H9 (cell line): ENCODE data around the gene TRIAP1. TPM values are rescaled to one million over a fixed set of nuclear protein-coding genes. Genes with fewer than 3 reads are reported as not detected.
A peak's percentile ranks its signal among the peaks of the same experiment; 100 is the strongest.

Experiments
- DNase-seq: peaks from one replicate; pipeline ENCODE4 v3.0.0-alpha.2; 2017
- H2AFZ ChIP-seq: one replicate; pipeline ENCODE4 v1.6.1; 2013; ENCODE audit warnings: mild to moderate bottlenecking, low read length, control low read depth, moderate library complexity
- H2AK5ac ChIP-seq: 2 replicates; pipeline ENCODE4 v1.6.1; 2013; ENCODE audit warnings: low read length, control low read depth, mixed read lengths; ENCODE audit not compliant: insufficient read length
- H2BK120ac ChIP-seq: one replicate; pipeline ENCODE4 v1.6.1; 2013; ENCODE audit warnings: low read depth, mild to moderate bottlenecking, low read length, control low read depth, inconsistent platforms; ENCODE audit not compliant: poor library complexity, severe bottlenecking
- H2BK12ac ChIP-seq: 2 replicates; pipeline ENCODE4 v1.6.1; 2013; ENCODE audit warnings: low read length, control low read depth, mixed read lengths, low read depth; ENCODE audit not compliant: insufficient read length
- H2BK15ac ChIP-seq: 2 replicates; pipeline ENCODE4 v1.6.1; 2013; ENCODE audit warnings: low read depth, low read length, control low read depth
- H2BK20ac ChIP-seq: one replicate; pipeline ENCODE4 v1.6.1; 2013; ENCODE audit warnings: low read depth, mild to moderate bottlenecking, low read length, control low read depth, inconsistent platforms; ENCODE audit not compliant: poor library complexity, severe bottlenecking
- H2BK5ac ChIP-seq: 2 replicates; pipeline ENCODE4 v1.6.1; 2013; ENCODE audit warnings: low read length, control low read depth, mixed read lengths; ENCODE audit not compliant: insufficient read length
- H3K14ac ChIP-seq: 2 replicates; pipeline ENCODE4 v1.6.1; 2013; ENCODE audit warnings: low read length, control low read depth; ENCODE audit not compliant: insufficient read depth
- H3K18ac ChIP-seq: 2 replicates; pipeline ENCODE4 v1.6.1; 2013; ENCODE audit warnings: low read depth, mild to moderate bottlenecking, mixed read lengths, low read length, control low read depth; ENCODE audit not compliant: insufficient read length
- H3K23ac ChIP-seq: 2 replicates; pipeline ENCODE4 v1.6.1; 2013; ENCODE audit warnings: low read length, control low read depth, mixed read lengths, low read depth; ENCODE audit not compliant: insufficient read length
- H3K23me2 ChIP-seq: 2 replicates; pipeline ENCODE4 v1.6.1; 2013; ENCODE audit warnings: low read depth, mild to moderate bottlenecking, mixed read lengths, low read length, control low read depth; ENCODE audit not compliant: insufficient read length, poor library complexity, severe bottlenecking
- H3K27ac ChIP-seq: 2 replicates; pipeline ENCODE4 v1.5.1; 2013; ENCODE audit warnings: low read length, control low read depth, mixed read lengths, low read depth; ENCODE audit not compliant: insufficient read length
- H3K27me3 ChIP-seq: 2 replicates; pipeline ENCODE4 v1.6.1; 2013; ENCODE audit warnings: low read length, control low read depth, inconsistent platforms; ENCODE audit not compliant: insufficient read depth
- H3K4ac ChIP-seq: 2 replicates; pipeline ENCODE4 v1.6.1; 2013; ENCODE audit warnings: low read depth, mild to moderate bottlenecking, control low read depth, inconsistent platforms, low read length, moderate library complexity
- H3K4me1 ChIP-seq: 2 replicates; pipeline ENCODE4 v1.6.1; 2013; ENCODE audit warnings: low read length, control low read depth, inconsistent platforms; ENCODE audit not compliant: insufficient read depth
- H3K4me2 ChIP-seq: 2 replicates; pipeline ENCODE4 v1.6.1; 2013; ENCODE audit warnings: low read length, control low read depth, mixed read lengths; ENCODE audit not compliant: insufficient read length, insufficient read depth
- H3K56ac ChIP-seq: 2 replicates; pipeline ENCODE4 v1.6.1; 2013; ENCODE audit warnings: low read depth, mild to moderate bottlenecking, mixed read lengths, low read length, control low read depth; ENCODE audit not compliant: insufficient read length
- H3K79me1 ChIP-seq: 2 replicates; pipeline ENCODE4 v1.6.1; 2013; ENCODE audit warnings: low read depth, mild to moderate bottlenecking, moderate library complexity, low read length, control low read depth, inconsistent platforms; ENCODE audit not compliant: insufficient read depth, poor library complexity, severe bottlenecking
- H3K79me2 ChIP-seq: 2 replicates; pipeline ENCODE4 v1.6.1; 2013; ENCODE audit warnings: low read length, control low read depth, inconsistent platforms; ENCODE audit not compliant: insufficient read depth
- H3K9ac ChIP-seq: 2 replicates; pipeline ENCODE4 v1.6.1; 2013; ENCODE audit warnings: low read length, control low read depth, mixed read lengths; ENCODE audit not compliant: insufficient read length; ENCODE audit errors: extremely low read depth
- H3K9me3 ChIP-seq: one replicate; pipeline ENCODE4 v1.6.1; 2013; ENCODE audit warnings: low read depth, low read length, inconsistent platforms; ENCODE audit not compliant: control insufficient read depth
- H3T11ph ChIP-seq: one replicate; pipeline ENCODE4 v1.6.1; 2013; ENCODE audit warnings: mild to moderate bottlenecking, low read length, control low read depth, inconsistent platforms
- H4K20me1 ChIP-seq: one replicate; pipeline ENCODE4 v1.6.1; 2013; ENCODE audit not compliant: control insufficient read depth, insufficient read length, insufficient read depth
- H4K5ac ChIP-seq: 2 replicates; pipeline ENCODE4 v1.6.1; 2013; ENCODE audit warnings: low read depth, mild to moderate bottlenecking, mixed read lengths, low read length, control low read depth; ENCODE audit not compliant: insufficient read length
- H4K8ac ChIP-seq: replicated peaks from 2 replicates; pipeline ENCODE4 v1.6.1; 2013; ENCODE audit warnings: low read length, control low read depth, mixed read lengths, low read depth; ENCODE audit not compliant: insufficient read length
- H4K91ac ChIP-seq: 2 replicates; pipeline ENCODE4 v1.6.1; 2013; ENCODE audit warnings: low read depth, mild to moderate bottlenecking, moderate library complexity, mixed read lengths, low read length, control low read depth; ENCODE audit not compliant: insufficient read length
- H3K27ac Mint-ChIP-seq, 3 experiments: 2 replicates in 2 of 3; 3 replicates in 1 of 3; pipeline ENCODE4 v1.8.0; 2020 to 2021; ENCODE audit warnings: mixed read lengths in 3 of 3, mild to moderate bottlenecking in 1 of 3, moderate library complexity in 1 of 3
- H3K27me3 Mint-ChIP-seq: 2 replicates; pipeline ENCODE4 v1.8.0; 2021; ENCODE audit warnings: low read depth, mild to moderate bottlenecking, moderate library complexity, mixed read lengths
- H3K36me3 Mint-ChIP-seq, 3 experiments: 2 replicates in 2 of 3; 3 replicates in 1 of 3; pipeline ENCODE4 v1.8.0; 2020 to 2021; ENCODE audit warnings: low read depth in 3 of 3, mixed read lengths in 3 of 3; ENCODE audit not compliant: insufficient read depth in 1 of 3
- H3K4me1 Mint-ChIP-seq, 2 experiments: 2 replicates each; pipeline ENCODE4 v1.8.0; 2020; ENCODE audit warnings: mixed read lengths in 2 of 2
- H3K4me3 Mint-ChIP-seq, 2 experiments: 2 replicates in 1 of 2; 3 replicates in 1 of 2; pipeline ENCODE4 v1.8.0; 2020 to 2021; ENCODE audit warnings: mild to moderate bottlenecking in 2 of 2, mixed read lengths in 2 of 2, moderate library complexity in 1 of 2
- H3K9me3 Mint-ChIP-seq, 2 experiments: 2 replicates in 1 of 2; 3 replicates in 1 of 2; pipeline ENCODE4 v1.8.0; 2020; ENCODE audit warnings: mild to moderate bottlenecking in 2 of 2, mixed read lengths in 2 of 2, moderate library complexity in 1 of 2
- WGBS: extraction: QIAGEN DNeasy Blood & Tissue Kit; methylation state at CpG from one replicate; pipeline ENCODE4 v1.1.7; 2013; ENCODE audit warnings: missing lambda C conversion rate, low lambda C conversion rate, mixed read lengths; ENCODE audit not compliant: insufficient read length; ENCODE audit errors: extremely low coverage; 5-methylcytosine and 5-hydroxymethylcytosine counted together
- total RNA-seq: library from RNA; stranded (reverse); gene quantifications from 2 replicates; pipeline ENCODE4 v1.2.1, GENCODE V29; 2021
- TF ChIP-seq, protein P1 (sequence below): fragments of 200-600 bp; sonication (generic); conservative IDR thresholded peaks from 3 replicates; pipeline ENCODE4 v1.8.0; 2021; ENCODE audit warnings: antibody characterized with exemption, mild to moderate bottlenecking

Gene TRIAP1
- total RNA-seq, 1 experiment from 2014 or later = 70.4 TPM

DNA sequence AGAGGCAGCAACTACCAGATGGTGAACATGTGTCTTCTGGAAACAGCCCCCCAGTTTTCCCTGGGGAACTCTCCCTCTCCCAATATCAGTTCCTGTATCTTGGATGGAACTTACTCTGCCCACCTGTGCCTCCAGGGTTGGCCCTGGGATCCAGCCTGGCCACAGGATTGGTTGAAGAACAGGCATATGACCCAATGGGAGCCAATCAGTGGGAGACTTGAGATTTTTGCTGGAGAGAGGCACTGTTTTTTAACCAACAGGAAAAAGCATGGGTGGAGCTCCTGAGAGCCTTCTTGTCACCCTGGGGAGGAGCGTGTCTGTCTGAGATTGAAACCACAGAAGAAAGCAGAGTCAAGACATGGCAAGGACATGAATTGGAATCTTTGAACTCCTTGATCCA lies 41.9 kb downstream of the TRIAP1 start:
- H3K27ac Mint-ChIP-seq = no peak overlapping the region
- H3K23me2 ChIP-seq = no peaks in the 10 kb centered on the region
- no CpG with 5 or more reads among the region's 1 CpG for WGBS

More for the DNA sequence above, 41.9 kb downstream of the TRIAP1 start:
- peaks cover 0 to 3% of the 10 kb centered on the region in 2 experiments; a peak in 1 of 5 replicates for H3K9me3 Mint-ChIP-seq
- peaks cover 14 to 26% of the 10 kb centered on the region in 2 experiments for H3K4me1 Mint-ChIP-seq
- H3K36me3 Mint-ChIP-seq = peaks cover 0 to 2% (median 0%) of the 10 kb centered on the region in 3 experiments; a peak in 1 of 7 replicates
- H3K14ac ChIP-seq = no peak overlapping the region
- H3K27me3 Mint-ChIP-seq = peaks cover 2% of the 10 kb centered on the region
- DNase-seq = no peak
- TF ChIP-seq, protein P1, sequence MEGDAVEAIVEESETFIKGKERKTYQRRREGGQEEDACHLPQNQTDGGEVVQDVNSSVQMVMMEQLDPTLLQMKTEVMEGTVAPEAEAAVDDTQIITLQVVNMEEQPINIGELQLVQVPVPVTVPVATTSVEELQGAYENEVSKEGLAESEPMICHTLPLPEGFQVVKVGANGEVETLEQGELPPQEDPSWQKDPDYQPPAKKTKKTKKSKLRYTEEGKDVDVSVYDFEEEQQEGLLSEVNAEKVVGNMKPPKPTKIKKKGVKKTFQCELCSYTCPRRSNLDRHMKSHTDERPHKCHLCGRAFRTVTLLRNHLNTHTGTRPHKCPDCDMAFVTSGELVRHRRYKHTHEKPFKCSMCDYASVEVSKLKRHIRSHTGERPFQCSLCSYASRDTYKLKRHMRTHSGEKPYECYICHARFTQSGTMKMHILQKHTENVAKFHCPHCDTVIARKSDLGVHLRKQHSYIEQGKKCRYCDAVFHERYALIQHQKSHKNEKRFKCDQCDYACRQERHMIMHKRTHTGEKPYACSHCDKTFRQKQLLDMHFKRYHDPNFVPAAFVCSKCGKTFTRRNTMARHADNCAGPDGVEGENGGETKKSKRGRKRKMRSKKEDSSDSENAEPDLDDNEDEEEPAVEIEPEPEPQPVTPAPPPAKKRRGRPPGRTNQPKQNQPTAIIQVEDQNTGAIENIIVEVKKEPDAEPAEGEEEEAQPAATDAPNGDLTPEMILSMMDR = no peak
- no peak overlapping the region for H3K27ac ChIP-seq
- H2AK5ac ChIP-seq = no peak overlapping the region
- H4K91ac ChIP-seq = no peak overlapping the region
- no peaks in the 10 kb centered on the region for H4K20me1 ChIP-seq
- H3K4ac ChIP-seq = no peak overlapping the region
- no peaks in the 10 kb centered on the region for H3K9me3 ChIP-seq
- no peak overlapping the region for H3K4me3 Mint-ChIP-seq
- no peak overlapping the region for H2BK20ac ChIP-seq
- no peak overlapping the region for H4K5ac ChIP-seq
- no peaks in the 10 kb centered on the region for H3K79me1 ChIP-seq
- peak overlapping the region; percentile 90; the same call in 1 of the 2 replicates for H2BK15ac ChIP-seq
- H3K9ac ChIP-seq = no peak overlapping the region
- no peak overlapping the region for H3T11ph ChIP-seq
- no peak overlapping the region for H4K8ac ChIP-seq
- H2AFZ ChIP-seq = no peak overlapping the region
- no peak overlapping the region for H2BK12ac ChIP-seq
- no peak overlapping the region for H3K4me2 ChIP-seq
- no peak overlapping the region for H3K23ac ChIP-seq
- H2BK120ac ChIP-seq = no peak overlapping the region
- peaks cover 3% of the 10 kb centered on the region; the same call in 1 of the 2 replicates for H3K4me1 ChIP-seq
- H3K27me3 ChIP-seq = no peaks in the 10 kb centered on the region
- H2BK5ac ChIP-seq = no peak overlapping the region
- H3K18ac ChIP-seq = no peak overlapping the region
- H3K79me2 ChIP-seq = no peaks in the 10 kb centered on the region
- H3K56ac ChIP-seq = no peak overlapping the region
